Chondrocyte (in vitro differentiated cells): ENCODE results near the gene RAB31. TPM values are rescaled to one million over a fixed set of nuclear protein-coding genes. Genes with fewer than 3 reads are reported as not detected.

Experiments
- DNase-seq: peaks from one replicate; pipeline ENCODE4 v3.0.0; 2021; ENCODE audit warnings: mixed read lengths, low spot score
- H3K27ac Mint-ChIP-seq: one replicate; pipeline ENCODE4 v1.8.0; 2021; ENCODE audit warnings: mild to moderate bottlenecking, moderate library complexity, mixed read lengths; ENCODE audit not compliant: unreplicated experiment
- H3K27me3 Mint-ChIP-seq: 2 replicates; pipeline ENCODE4 v1.8.0; 2021; ENCODE audit warnings: low read depth, mixed read lengths
- H3K36me3 Mint-ChIP-seq: 2 replicates; pipeline ENCODE4 v1.8.0; 2021; ENCODE audit warnings: low read depth, mixed read lengths
- H3K4me1 Mint-ChIP-seq: 2 replicates; pipeline ENCODE4 v1.8.0; 2021; ENCODE audit warnings: low read depth, mild to moderate bottlenecking, mixed read lengths
- H3K4me3 Mint-ChIP-seq: one replicate; pipeline ENCODE4 v1.8.0; 2021; ENCODE audit warnings: mild to moderate bottlenecking, moderate library complexity, mixed read lengths; ENCODE audit not compliant: unreplicated experiment
- H3K9me3 Mint-ChIP-seq: 2 replicates; pipeline ENCODE4 v1.8.0; 2021; ENCODE audit warnings: low read depth, mixed read lengths
- total RNA-seq: library from RNA; stranded (reverse); gene quantifications from 3 replicates; pipeline ENCODE4 v1.2.1, GENCODE V29; 2021
- TF ChIP-seq, protein P1 (sequence below): fragments of 200-600 bp; sonication (generic); IDR thresholded peaks from 2 replicates; pipeline ENCODE4 v1.5.0; 2021; ENCODE audit warnings: antibody characterized with exemption, mild to moderate bottlenecking, moderate library complexity

Gene RAB31
- total RNA-seq, 1 donor from 2014 or later: 87.7 TPM

DNA sequence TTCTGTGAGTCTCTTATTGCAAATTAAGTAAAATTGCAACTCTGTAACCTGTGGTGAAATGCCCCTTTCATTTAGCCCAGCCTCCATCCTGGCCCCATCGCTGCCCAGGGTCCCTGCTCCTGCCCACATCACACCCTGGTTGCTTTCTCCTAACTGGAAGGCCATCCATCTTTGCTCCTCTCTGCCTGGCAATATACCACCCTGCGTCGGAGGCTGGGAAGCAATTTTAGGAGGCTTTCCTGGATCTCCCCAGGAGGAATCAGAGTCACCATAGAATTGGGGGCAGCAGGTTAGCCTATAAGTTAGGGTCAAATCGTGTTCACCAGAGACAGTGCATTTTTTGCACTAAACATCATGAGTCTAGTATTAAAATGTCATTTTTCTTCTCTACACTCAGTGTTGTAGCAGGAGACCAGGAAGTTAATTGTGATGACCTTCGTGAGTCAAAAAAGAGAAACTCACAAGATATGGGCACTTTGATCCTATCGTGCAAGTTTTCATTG lies 163.2 kb downstream of the RAB31 start:
- Mint-ChIP-seq H3K27ac (no peak overlapping the region), H3K4me1 (peaks cover 26% of the 10 kb centered on the region), H3K4me3 (no peak overlapping the region), H3K9me3 (peaks cover under 1% of the 10 kb centered on the region), H3K36me3 (no peaks in the 10 kb centered on the region), H3K27me3 (no peaks in the 10 kb centered on the region)
- DNase-seq: no peak
- TF ChIP-seq, protein P1, sequence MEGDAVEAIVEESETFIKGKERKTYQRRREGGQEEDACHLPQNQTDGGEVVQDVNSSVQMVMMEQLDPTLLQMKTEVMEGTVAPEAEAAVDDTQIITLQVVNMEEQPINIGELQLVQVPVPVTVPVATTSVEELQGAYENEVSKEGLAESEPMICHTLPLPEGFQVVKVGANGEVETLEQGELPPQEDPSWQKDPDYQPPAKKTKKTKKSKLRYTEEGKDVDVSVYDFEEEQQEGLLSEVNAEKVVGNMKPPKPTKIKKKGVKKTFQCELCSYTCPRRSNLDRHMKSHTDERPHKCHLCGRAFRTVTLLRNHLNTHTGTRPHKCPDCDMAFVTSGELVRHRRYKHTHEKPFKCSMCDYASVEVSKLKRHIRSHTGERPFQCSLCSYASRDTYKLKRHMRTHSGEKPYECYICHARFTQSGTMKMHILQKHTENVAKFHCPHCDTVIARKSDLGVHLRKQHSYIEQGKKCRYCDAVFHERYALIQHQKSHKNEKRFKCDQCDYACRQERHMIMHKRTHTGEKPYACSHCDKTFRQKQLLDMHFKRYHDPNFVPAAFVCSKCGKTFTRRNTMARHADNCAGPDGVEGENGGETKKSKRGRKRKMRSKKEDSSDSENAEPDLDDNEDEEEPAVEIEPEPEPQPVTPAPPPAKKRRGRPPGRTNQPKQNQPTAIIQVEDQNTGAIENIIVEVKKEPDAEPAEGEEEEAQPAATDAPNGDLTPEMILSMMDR: no peak

DNA sequence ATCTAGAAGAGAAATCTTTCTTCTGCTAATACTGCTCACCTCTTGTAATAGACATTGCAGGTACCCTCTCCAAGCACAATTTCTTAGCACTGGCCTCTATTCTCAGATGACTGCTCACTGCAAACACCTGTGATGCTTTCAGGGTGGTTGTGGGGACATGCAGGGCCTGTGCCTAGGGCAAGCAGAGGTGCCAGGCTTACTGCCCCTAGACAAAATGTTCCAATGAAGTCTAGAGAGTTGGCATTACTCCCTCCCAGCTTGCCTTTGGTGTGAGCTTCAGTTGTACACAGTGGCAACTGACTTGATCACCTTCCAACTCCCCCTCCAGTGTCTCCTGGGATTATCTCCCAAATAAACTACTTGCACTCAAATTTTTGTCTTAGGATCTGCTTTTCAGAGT lies 164.7 kb downstream of the RAB31 start:
- H3K27ac Mint-ChIP-seq: no peak overlapping the region
- TF ChIP-seq, protein P1: no peak
- no peaks in the 10 kb centered on the region for H3K27me3 Mint-ChIP-seq
- DNase-seq: no peak
- peaks cover 39% of the 10 kb centered on the region for H3K4me1 Mint-ChIP-seq
- no peaks in the 10 kb centered on the region for H3K9me3 Mint-ChIP-seq
- H3K36me3 Mint-ChIP-seq: no peaks in the 10 kb centered on the region
- H3K4me3 Mint-ChIP-seq: no peak overlapping the region

DNA sequence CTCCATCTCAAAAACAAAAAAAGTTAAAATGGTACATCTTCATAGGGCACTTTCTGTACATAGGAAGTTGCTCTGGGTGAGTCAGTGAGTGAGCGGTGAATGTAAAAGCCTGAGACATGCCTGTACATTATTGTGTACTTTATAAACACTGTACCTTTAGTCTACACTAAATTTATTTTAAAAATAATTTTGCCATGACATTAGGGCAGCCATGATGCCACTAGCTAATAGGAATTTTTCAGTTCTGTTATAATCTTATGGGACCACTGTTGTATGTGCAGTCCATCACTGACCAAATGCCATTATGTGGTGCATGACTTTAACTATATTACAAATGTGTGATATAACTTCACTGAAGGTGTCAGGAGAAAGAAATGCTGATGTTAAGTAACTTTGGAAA lies 166.6 kb downstream of the RAB31 start:
- Mint-ChIP-seq H3K9me3 (no peaks in the 10 kb centered on the region), H3K36me3 (no peaks in the 10 kb centered on the region), H3K4me3 (no peak overlapping the region), H3K27me3 (no peaks in the 10 kb centered on the region), H3K4me1 (peaks cover 35% of the 10 kb centered on the region), H3K27ac (peak overlapping the region; percentile 36)
- TF ChIP-seq, protein P1: no peak
- no peak for DNase-seq

DNA sequence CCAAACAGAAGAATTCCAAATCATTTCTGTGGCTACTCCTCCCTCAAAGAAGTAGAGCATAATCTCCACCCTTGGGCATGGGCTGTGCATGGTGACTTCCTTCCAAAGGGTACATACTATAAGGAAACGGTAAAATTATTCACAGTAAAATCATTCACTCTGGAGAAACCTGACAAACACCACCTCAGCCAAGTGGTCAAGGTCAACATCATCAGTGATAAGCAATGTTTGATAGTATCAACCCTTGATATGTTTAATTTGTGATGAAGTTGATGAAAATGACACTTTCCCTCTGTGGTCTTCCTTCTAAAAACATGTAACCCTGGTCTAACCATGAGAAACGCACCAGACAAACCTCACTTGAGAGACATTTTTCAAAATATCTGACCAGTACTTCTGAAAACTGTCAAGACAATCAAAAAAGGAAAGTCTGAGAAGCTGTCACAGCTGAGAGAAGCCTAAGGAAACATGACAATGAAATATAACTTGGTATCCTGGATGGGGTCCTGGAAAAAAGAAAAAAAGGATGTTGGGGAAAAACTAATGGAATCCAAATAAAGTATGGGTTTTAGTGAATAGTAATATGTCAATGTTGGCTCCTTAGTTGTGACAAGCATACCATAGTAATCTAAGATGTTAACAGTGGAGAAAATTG lies 168.2 kb downstream of the RAB31 start:
- Mint-ChIP-seq H3K4me3 (peak overlapping the region; percentile 51), H3K27ac (peak overlapping the region; percentile 93), H3K36me3 (no peaks in the 10 kb centered on the region), H3K27me3 (no peaks in the 10 kb centered on the region), H3K4me1 (peaks cover 19% of the 10 kb centered on the region), H3K9me3 (no peaks in the 10 kb centered on the region)
- no peak for DNase-seq
- TF ChIP-seq, protein P1: no peak

DNA sequence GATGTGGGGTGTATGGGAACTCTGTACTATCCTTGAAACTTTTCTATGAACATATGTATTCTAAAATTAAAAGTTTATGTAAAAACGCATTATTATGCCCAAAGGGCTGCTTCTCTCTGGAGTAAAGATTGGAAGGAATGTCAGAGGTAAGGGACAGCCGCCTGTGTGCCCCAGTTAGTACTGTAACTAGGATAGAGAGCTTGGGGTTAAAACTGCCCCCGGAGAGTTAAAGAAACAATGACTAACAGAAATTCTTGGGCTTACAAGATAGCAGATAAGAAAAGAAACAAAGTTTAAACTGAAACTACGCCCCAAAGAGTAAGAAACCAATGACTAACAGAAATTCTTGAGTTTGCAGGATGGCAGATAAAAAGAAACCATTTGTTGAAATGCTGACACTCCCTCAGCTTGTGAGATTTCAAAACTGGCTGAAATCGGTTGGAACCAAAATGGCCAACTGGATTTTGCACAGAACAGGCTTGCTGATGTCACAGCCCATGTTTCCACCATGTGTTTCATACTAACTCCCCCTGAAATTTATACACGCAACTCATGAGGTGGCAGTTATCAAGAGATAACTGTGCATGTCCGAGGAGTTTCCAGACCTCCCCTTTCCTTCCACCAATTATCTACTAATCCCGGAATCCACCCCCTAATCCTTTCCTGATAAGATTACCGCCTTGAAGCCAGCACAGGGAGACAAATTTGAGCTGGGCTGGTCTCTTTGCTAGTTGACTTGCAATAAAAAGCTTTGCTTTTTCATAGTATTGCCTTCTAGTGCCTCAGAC lies 169.0 kb downstream of the RAB31 start:
- DNase-seq: no peak
- TF ChIP-seq, protein P1: no peak
- no peaks in the 10 kb centered on the region for H3K27me3 Mint-ChIP-seq
- H3K4me1 Mint-ChIP-seq: peaks cover 19% of the 10 kb centered on the region
- peak overlapping the region; percentile 51 for H3K4me3 Mint-ChIP-seq
- H3K9me3 Mint-ChIP-seq: no peaks in the 10 kb centered on the region
- H3K27ac Mint-ChIP-seq: peak overlapping the region; percentile 93
- H3K36me3 Mint-ChIP-seq: no peaks in the 10 kb centered on the region
